HG03571 (cell line): ENCODE data around the gene SPATA31C2.
"Not testable (repeated sequence)": the region's sequence is repeated elsewhere in the genome, so short reads cannot be mapped to it uniquely, and the experiment has no call there.

Experiments used
- ATAC-seq: cut with Tn5 transposase; IDR thresholded peaks from one replicate; pipeline ENCODE4 v1.9.1; 2021; ENCODE audit not compliant: unreplicated experiment

Gene SPATA31C2

DNA sequence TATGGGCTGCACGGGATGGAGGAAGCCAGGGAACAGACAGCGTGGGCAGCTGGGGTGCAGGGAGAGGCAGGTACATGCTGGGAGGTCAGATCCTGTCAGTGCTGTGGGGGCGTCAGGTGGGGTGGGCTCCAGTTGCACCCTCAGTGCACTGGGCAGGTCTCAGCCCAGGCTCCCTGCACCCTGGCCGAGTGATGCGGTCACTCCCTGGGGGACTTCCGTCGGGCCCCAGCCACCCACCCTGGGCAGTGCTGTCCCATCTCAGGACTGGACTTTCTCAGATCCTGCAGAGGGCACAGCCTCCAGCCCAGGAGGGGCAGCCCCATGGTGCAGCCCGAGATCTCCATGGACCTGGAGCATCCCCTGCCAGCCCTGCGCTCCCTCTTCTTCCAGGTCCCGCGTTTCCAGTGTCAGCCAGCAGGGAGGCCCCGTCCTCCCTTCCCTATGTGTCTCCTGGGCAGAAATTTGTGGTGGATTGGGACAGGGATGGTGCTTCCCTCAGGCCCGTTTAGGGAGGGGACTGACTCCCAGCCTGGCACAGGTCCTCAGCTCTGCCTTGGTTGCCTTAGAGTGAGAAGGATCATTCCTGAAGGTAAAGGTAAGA lies 10.5 kb downstream of the SPATA31C2 start:
- ATAC-seq: not testable (repeated sequence)

DNA sequence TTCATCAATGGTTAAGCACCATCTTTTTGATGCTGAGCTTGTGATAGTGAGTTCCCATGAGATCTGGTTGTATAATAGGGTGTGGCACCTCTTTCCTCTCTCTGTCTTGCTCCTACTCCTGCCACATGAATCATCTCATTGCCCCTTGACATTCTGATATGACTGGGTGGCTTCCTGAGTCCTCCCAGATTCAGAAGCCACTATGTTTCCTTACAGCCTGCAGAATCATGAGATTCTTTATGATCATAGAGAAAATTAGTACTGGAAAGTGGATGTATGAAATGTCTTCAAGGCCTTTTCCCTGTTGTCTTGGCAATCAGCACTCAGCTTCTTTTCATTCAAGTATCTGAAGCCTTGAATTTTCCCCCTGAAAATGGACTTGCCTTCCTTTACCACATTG lies 14.9 kb downstream of the SPATA31C2 start:
- not testable (repeated sequence) for ATAC-seq

DNA sequence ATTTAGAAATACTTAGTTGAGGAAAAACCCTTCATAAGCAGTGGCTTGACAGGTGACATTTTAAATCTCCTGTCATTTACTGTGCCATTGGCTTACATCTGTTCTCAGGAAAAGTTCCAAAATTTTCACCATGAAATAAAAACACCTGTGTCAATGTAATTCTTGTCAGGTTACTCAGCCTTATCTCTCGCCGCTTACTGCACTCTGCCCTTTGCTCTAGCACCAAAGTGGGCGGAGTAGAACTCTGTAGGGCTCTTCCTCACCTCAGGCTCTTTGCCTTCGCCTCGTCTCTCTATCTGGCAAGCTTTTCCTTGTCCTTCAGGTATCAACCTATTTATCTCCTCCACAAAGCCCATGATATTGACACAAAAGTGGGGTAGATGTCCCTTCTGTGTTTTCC lies 20.2 kb downstream of the SPATA31C2 start:
- not testable (repeated sequence) for ATAC-seq

DNA sequence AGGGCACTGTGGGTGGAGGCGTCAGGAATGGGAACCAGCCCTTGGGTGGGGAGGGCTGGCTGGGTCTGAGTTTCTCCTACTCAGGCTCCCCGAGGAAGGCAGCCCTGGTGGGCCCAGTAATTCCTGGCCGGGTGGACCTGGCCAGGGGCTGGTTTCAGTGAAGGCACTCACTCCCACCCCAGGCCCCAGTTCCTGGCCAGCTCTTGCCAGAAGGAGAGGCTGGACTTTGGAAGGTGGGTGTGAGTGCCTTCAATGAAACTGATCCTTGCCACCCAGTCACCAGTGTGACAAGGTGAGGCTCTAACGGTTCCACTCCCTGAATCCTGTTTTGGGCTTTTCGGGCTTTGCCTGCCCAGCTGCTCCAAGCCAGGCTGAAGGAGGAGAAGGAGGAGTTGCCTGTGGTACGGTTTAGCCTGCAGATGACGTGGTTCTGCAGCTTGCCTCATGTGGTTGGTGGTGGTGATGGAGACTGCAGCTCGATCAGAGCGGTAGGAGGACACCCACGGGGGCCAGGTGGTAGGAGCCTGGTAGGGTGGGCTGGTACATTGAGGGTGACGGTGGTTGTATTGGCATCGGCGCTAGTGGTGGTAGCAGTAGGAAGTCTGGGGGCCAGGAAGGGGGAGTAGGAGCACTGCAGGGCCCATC lies 23.2 kb downstream of the SPATA31C2 start:
- not testable (repeated sequence) for ATAC-seq

DNA sequence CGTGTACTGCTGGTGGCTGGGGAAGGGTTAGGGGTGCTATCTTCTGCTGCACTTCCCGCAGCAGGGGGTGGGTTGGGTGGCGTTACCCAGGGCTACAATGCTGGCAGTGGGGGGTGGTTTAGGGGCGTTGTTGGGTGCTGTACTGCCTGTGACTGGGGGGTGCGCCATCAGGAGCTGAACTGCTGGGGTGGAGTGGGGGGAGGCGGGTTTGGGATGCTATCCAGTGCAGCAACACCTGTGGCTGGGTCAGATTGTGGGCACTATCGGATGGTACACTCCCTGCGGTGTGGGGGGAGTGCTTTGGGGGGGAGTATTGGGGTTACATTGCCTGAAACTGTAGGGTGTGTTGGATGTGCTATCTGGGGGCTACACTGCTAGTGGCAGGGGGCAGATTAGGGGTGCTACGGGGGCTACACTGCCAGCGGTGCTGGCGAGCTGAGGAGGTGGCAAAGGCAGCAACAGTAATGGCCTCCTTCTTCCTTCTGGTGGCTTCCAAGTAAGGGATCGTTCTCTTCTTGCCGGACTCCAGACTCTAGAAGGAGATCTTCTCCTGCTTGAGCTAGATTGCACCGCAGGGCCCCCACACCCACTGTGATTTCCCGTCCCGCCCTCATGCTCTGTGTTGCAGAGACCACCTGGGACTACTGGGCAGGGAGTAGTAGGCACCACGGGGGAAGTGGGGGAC lies 23.9 kb downstream of the SPATA31C2 start:
- not testable (repeated sequence) for ATAC-seq

DNA sequence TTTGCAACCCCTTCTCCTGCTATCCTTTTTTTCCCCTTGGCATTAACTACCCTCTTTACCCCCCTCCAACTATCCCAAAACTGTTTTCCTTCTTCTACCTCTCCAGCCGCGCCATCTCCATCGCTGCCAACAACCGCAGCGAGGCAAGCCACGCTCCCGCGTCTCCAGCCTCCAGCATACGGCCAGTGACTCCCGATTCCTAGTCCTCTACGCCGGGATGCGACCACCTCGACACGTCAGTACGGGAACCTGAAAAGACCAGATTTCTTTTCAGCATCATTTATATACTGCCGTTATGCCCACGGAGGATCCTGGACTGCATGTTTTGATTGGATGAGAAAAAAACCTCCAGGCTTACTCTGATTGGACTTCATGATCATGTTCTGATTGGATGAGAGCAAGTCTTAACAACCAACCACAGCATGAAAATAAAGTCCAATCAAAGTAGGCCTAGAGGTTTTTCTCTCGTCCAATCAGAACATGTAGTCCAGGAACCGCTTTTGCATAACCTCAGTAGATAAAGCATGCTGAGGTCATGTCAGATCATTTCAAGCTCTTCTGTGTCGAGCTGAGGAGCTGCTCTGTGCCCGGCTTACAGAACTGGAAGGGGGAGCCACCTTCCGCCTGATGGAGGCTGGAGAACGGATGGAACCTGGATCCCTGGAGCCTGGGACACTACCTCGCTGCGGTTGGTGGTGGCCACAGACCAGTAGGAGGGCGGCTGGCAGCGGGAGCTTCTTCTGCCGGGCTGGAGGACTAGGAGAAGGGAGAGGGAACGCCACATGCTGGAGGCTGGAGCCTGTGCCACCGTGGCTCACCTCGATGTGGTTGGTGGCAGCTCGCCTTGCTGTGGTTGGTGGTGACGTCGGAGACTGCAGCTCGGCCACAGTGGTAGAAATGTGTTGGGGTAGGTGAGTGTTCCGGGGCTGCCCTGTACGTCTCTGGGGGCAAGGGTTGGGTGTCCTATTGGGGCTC lies 24.8 kb downstream of the SPATA31C2 start:
- ATAC-seq: not testable (repeated sequence)

DNA sequence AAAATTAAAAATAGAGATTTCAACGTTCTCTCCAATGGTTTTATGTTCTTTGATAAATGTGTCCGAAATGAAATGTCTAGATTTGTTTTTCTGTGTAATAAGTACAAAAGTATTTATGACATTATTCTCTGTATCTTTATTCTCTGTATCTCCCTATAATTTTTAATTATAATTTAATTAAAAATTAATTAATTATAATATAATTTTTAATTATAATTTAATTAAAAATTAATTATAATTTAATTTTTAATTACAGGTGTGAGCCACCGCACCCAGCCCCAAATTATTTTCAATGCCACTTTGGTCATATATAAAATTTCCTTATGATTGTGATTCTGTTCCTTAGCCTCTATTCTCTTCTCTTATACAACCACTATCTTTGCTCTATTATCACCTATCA lies 28.2 kb downstream of the SPATA31C2 start:
- no peak for ATAC-seq

DNA sequence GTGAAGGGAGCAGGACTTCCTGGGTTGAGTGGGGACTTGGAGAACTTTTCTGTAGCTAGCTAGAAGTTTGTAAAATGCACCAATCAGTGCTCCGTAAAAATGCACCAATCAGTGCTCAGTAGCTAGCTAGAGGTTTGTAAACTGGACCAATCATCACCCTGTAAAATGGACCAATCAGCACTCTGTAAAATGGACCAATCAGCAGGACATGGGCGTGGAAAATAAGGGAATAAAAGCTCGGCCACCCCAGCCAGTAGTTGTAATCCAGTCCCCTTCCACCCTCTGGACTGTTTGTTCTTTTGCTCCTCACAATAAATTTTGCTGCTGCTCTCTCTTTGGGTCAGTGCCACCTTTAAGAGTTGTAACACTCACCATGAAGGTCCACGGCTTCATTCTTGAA lies 29.5 kb downstream of the SPATA31C2 start:
- no peak for ATAC-seq

DNA sequence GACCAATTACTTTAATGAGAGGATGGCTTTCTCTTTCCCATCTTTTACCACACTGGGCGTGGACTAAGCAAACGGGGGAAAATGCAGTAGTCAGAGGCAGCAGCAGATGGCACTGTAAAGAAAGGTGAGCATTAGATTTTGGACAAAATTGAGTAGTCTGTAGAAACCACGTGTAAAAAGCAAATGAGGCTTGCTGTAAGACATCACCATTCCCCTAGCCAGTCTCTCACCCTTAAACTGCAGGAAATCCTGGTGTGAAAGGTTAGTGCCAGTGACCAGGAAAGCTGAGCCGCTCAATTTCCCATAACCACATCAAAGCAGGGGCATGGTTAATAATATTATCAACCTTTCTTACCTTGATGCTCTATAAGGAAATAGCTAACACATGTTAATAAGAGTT lies 31.8 kb downstream of the SPATA31C2 start:
- no peak for ATAC-seq

DNA sequence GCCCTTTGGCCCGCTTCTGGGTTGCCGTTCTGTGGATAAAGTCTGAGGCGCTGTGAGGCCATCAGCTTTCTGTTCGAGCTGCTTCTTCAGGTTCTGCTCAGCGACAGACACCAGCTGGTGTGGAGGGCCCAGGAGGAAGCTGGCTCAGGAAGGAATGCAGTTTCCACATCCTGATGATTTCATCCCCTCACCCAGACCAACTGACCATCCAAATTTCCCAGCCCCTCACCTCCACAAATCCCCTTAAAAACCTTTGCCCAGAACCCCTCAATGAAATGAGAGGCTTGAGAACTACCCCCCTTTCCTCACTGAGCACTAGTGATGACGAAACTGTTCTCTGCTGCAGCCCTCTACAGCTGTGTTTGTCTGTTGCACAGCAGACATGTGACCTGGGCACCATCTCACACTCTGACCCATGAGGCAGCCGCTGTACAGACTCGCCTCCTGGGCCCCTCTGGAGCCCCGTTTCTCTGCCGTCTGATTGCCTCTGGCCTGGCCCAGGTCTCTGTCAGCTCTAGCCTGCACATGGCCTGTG lies 45.4 kb downstream of the SPATA31C2 start:
- ATAC-seq: no peak

DNA sequence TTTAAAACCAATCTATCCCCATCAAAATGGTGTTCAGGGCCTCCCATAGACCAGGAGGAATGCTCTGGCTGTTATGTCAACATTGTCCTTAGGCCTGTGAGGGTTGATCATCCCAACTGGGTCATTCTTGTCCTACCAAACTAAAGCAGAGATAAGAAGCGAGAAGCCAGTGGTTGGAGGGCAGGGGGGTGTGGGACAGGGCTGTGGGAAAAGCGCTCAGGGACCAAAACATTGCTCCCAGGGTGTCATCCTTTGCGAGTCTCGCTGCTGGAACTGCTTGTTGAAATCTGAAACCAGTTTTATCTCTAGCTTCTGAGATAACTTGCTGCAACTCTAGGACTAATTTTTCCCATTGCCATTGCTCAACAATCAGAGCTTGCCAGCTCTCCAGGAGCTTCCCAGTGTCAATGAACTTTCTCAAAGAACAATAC lies 48.1 kb downstream of the SPATA31C2 start:
- ATAC-seq: no peak

DNA sequence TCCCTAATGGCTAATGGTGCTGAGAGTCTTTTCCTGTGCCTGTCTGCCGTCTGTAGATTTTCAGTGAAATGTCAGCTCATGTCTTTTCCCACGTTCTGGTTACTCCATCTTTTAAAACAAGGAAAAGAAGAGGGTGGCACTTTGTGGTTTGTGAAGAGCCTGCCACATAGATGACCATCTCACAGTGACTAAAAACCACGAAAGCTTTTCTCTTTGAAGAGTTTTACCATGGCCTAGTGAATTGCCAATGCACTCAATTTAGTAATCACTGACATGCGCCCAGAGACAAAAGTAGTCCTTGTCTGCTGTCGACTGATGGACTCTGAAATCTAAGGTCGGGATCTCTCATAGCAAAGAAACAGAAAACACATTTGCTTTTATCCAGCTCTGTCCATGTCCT lies 50.4 kb downstream of the SPATA31C2 start:
- ATAC-seq: no peak

DNA sequence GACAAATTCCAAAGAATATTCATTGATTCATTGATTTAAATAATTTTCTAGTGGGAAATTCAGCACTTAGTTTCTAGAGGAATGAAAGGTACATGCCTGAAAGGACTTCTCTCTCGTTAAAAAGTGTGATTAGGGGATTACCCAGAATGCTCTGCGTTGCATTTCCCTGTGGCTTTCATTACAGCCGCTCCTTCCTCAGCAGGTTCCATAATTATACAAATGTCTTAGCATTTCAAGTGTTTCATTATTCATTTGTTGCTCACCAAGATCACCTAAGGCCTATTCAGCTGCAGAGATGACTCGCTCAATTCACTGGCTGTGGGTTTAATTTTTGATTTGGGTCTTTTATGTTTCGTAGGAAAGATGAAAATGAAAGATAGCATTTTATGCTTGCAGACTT lies 52.8 kb downstream of the SPATA31C2 start:
- no peak for ATAC-seq

DNA sequence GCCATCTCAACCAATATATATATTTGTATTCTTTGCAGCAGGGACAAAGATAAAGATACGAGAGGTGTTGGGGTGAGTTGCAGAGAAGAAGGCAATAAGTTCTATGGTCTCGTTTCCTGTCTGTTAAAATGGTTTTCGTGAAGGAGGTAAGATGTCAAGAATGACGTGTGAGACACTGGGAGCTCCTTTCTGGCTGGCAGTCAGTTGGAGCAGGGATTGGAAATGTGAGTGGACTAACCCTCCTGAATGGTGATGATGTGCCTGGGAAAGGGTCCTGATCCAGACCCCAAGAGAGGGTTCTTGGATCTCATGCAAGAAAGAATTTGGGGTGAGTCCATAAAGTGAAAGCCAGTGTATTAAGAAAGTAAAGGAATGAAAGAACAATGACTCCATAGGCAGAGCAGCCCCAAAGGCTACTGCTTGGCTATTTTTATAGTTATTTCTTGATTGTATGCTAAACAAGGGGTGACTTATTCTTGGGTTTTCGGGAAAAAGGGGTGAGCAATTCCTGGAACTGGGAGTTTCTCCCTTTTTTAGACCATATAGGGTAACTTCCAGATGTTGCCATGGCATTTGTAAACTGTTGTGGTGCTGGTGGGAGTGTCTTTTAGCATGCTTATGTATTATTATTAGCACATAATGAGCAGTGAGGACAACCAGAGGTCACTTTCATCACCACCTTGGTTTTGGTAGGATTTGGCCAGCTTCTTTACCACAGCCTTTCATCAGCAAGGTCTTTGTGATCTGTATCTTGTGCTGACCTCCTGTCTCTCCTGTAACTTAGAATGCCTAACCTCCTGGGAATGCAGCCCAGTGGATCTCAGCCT lies 53.7 kb downstream of the SPATA31C2 start:
- ATAC-seq: no peak
